ENCODE results near the gene ABTB1.

Gene ABTB1

GRCh38 chr3:127707851-127708411 lies 35.2 kb downstream of the ABTB1 start:
- DNase-seq = no peak

DNA sequence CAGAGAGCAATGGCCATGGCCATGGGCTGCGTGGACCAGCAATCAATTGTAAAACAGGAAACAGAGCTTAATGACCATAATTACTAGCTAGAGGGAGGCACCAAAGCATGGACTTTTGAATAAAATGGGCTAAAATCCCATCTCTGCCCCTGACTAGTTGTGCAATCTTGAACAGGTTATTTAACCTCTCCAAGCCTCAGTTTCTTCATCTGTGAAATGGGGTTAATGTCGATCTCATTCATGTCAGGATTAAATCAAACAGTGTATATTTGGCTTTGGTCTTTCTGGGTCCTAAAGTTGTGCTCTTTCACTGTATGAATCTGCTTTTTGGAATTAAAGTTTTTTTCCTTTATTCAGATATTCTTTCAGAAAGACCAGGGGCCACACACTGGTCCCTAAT lies 36.1 kb downstream of the ABTB1 start:
- DNase-seq = no peak

GRCh38 chr3:127709320-127710060 lies 36.7 kb downstream of the ABTB1 start:
- no peak for DNase-seq

DNA sequence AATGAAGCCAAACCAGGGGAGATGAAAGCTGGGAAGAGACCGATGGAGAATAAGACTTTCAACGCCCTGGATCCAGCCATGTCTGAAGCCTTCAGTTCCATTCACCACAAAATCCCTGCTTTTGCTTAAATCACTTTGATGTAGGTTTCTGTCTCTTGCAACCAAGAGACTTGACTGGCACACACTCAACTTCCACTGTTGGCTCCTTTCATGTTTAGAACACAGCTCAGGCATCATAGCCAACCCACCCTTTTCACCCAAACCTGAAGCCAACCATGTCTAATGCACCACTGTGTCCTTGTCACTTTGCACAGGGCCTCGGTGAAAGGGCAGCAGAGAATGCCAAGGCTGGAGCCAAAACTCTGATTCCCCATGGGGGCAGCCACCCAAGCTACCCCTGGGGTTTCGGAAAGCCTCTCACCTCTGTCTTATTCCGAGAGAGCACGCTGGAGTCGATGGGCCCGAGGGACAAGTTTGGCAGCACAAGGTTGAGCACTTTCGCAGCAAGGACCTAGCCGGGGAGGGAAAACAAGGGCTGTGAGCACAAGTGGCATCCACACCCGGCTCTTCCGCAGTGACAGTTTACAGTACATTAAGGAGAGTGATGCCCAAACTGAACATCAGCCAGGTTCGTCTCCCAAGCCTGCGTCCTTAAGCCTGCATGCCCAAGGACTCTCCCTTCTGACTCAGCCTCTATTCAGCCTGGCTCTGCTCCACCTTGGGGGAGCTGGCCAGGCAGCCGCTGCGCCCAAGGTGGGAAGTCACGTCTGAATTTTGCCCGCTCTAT lies 37.6 kb downstream of the ABTB1 start:
- no peak for DNase-seq

DNA sequence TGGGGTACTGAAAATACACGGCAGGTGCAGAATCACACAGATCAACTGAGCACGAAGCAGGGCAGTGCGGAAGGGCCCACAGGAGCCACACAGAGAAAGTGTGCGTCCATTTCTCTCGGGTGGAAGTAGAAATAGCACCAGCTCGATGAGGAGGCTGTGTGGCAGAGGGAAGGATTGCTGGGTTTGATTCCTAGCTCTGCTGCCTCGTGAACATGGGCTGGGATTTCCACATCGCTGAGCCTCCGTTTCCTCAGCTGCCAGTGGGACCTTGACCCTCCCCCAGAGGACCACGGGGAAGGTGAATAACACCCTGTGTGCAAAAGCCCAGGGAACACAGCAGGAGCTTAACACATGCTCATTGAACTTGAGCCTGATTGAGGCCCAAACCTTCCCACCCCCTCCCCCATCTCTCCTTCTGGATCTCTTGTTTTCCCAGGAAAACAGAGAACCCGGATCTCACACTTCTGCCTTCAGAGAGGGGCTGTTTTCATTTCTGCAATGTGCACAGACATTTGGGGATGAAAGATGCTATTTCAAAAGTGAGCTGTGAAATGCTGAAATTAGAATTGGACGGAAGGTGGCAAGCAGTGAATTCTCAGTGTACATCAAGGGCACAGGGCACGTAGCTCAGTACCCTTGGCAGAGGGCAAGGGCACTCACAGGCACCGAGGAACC lies 38.4 kb downstream of the ABTB1 start:
- DNase-seq = no peak

DNA sequence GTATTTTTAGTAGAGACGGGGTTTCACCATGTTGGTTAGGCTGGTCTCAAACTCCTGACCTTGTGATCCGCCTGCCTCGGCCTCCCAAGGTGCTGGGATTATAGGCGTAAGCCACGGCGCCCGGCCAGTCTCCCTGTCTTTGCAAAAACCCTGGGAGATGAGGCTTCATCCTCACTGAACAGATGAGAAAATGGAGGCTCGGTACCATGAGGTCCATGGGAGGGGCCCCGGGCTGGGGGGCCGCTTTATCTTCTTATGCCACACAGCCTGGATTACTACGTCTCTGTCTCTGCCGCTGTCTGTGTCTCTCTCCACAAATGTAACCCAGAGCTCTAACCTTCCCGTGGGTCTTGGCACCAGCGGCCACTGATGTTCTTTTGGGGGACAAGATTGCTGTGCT lies 39.1 kb downstream of the ABTB1 start:
- no peak for DNase-seq

GRCh38 chr3:127712461-127712860 lies 39.7 kb downstream of the ABTB1 start:
- DNase-seq = no peak

GRCh38 chr3:127712881-127713771 lies 40.4 kb downstream of the ABTB1 start:
- no peak for DNase-seq

- no peak for DNase-seq
Observed at GRCh38 chr3:127714125-127714571, 41.4 kb downstream of the ABTB1 start.

DNA sequence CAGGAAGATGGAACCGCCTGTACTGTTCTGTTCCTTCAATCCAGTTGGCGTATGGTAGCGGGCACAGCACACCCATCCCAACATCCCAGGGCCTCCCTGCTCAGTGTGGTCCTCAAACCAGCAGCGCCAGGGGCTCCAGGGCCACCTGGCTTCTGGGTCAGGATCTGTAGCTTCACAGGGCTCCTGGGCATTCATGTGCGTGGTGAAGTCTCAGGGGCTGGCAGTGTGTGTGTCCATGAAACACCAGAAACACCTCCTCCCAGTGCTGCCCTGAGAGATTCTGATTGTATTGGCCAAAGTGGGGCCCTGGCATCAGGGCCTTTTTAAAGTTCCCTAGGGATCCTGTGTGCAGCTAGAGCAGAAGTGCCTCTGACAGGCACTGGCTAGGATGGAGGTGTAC lies 42.1 kb downstream of the ABTB1 start:
- no peak for DNase-seq

DNA sequence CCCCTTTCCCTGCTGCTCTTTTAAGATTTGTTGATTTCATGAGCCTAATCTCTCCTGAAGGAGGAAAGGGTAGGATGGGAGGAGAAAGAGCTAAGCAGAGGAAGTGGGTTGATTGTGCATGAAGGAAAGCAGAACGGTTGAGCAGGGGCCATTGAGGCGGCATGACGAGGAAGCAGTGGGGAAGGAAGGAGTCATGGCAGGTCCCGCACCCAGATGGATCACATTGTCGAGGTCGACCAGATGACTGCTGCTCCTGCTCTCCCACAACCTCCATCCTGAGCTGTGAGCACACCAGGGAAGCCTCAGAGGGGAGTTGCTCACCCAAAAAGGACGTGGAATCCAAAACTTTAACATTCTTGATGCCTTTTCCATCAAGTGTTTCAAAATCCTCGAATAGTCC lies 42.8 kb downstream of the ABTB1 start:
- no peak for DNase-seq

- DNase-seq = no peak
Observed at GRCh38 chr3:127716384-127716783, 43.6 kb downstream of the ABTB1 start.

DNA sequence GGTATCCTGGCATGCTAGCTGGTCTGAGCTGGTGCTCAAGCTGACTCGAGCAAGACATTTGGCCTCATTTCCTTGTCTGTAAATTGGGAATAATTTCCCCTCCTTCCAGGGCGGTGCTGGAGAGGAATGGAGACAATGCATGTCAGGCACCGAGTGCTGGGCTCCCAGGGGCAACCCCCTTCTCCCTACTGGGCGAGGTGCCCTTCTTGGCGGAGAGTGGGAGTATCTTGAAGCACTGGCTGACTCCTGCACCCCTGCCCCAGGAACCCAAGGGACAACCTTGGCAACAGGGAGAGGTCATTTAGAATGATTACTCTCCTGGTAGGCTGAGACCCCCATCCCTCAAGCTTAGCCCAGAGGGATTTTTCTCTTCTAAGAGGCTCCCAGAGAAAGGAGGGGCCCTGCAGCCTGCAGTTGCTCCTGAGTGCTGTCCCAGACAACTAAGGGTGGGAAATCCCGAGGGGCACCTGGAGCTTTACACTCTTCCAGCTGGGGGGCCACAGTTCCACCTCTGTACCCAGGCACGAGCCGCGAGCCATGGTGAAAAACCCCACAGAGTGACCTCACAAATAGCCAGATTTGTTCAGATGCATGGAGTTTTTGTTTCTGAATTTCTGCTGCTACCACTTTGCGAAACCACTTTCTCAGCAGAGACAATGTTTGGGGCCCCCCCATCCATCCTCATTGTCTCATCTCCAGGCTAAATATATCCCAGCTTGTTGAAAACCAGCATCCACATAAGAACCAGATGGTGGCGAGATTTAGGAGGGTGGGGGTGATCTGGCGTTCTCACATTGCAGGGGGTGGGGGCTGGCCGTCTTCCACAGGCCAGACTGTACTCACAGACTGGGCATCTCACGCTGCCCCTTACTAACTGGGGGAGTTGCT lies 44.8 kb downstream of the ABTB1 start:
- no peak for DNase-seq

- DNase-seq = no peak
Observed at GRCh38 chr3:127718245-127718915, 45.6 kb downstream of the ABTB1 start.

- DNase-seq = no peak
Observed at GRCh38 chr3:127718916-127719290, 46.2 kb downstream of the ABTB1 start.

GRCh38 chr3:127719369-127719768 lies 46.6 kb downstream of the ABTB1 start:
- DNase-seq = no peak

DNA sequence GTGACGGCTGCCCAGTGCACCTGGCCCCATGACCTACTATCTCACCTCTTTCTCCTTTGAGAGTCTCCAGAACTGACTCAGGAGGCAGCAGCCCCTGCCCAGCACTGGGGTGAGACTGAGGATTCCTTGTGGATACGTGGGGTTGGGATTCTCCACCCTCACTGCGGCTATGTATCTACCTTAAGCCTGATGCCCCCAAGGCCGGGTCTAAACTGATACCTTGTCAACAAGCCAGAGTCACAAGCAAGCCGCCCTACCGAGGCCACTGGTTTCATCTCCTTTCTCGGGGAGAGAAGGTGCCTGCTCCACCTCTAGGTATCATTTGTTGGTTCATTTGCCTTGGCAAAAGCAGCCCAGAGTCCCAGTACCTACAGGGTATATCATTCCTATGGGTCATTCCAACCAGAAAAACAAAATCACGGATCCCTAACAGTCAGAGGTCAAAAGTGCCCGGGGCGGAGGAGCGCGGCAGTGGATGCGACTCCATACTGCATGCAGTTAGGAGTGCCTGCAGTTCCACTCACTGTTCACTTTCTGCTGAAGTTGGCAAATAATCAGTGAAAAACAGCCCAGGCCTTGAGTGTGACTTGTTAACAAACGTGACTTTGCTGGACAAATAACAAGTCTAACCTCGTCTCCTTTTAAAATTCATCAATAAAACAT lies 47.5 kb downstream of the ABTB1 start:
- DNase-seq = no peak

DNA sequence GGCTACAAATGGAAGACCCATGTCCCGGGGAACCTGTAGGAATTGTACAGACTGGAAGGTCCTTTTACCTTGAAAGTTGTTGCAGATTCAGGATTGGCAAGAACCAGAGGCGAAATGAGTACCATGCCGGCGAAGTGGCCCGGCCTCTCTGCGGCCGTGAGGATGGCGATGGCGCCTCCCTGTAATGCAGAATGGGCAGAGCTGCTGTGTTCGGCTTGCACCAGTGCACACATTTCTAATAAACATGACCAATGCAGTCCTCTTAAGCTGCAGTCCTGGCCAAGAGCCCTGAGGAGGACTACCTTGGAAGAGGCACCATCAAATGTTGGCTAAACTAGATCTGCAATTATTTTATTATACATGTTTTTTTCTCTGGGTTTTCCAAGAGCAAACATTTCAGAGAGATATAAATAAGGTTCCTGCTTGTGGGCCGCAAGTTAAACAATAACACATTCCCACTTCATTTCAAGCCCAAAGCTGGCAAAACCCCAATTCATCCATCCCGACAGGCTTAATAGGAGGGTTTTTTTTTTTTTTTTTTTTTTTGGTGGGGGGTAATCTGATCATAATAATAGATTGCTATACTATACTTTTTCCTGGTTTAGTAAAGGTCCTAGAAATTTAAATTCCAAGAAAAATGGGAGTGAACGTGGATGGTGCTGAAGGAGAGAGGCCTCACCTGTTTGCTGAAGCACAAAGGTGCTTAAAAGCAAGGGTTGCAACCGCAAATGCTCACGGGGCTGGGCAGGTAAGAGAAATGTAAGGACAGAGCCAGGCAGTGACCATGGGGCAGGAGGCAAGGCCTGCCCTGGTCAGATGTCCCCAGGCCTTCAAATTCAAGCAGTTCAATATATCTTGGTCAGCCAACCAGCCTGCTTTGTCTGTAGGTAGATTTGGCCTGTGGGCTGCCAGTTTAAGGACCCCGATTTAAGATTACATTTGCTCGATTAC lies 48.5 kb downstream of the ABTB1 start:
- DNase-seq = no peak

All from NCI-H1417 treated with DMSO at 0.1 percent for 48 hours (cell line).